T-helper 17 cell (primary cell): ENCODE data around the gene CD226. TPM values are rescaled to one million over a fixed set of nuclear protein-coding genes. Genes with fewer than 3 reads are reported as not detected.
"Not testable (repeated sequence)": the region's sequence is repeated elsewhere in the genome, so short reads cannot be mapped to it uniquely, and the experiment has no call there.

Source experiments
- ATAC-seq: fragments of 150-1000 bp; cut with Tn5 transposase; 2 replicates; pipeline ENCODE4 v1.10.0; 2021; ENCODE audit warnings: mild to moderate bottlenecking, moderate library complexity
- DNase-seq, 3 donors: peaks; one replicate each; pipeline versions ENCODE4 v3.0.0 to v3.0.0-alpha.2; 2020 to 2021
- H3K9me3 ChIP-seq: one replicate; pipeline ENCODE4 v1.7.0; 2013; ENCODE audit warnings: low read length, mild to moderate bottlenecking; ENCODE audit not compliant: control insufficient read depth, poor library complexity, severe bottlenecking
- H3K27ac Mint-ChIP-seq: one replicate; pipeline ENCODE4 v1.8.0; 2022; ENCODE audit warnings: mild to moderate bottlenecking, moderate library complexity, mixed read lengths
- H3K27me3 Mint-ChIP-seq: one replicate; pipeline ENCODE4 v1.8.0; 2022; ENCODE audit warnings: mixed read lengths
- H3K36me3 Mint-ChIP-seq: one replicate; pipeline ENCODE4 v1.8.0; 2022; ENCODE audit warnings: low read depth, mixed read lengths
- H3K4me1 Mint-ChIP-seq: one replicate; pipeline ENCODE4 v1.8.0; 2022; ENCODE audit warnings: mild to moderate bottlenecking, mixed read lengths
- H3K4me3 Mint-ChIP-seq: one replicate; pipeline ENCODE4 v1.8.0; 2022; ENCODE audit warnings: mild to moderate bottlenecking, moderate library complexity, mixed read lengths
- total RNA-seq, 4 donors: library from RNA in 2 of 4; stranded (reverse) in 2 of 4; gene quantifications; one replicate each; pipeline ENCODE4 v1.2.3 and lab custom pipeline; 2022 to 2026

The CD226 gene
- total RNA-seq, 2 donors from 2014 or later = 106 to 128 TPM

DNA sequence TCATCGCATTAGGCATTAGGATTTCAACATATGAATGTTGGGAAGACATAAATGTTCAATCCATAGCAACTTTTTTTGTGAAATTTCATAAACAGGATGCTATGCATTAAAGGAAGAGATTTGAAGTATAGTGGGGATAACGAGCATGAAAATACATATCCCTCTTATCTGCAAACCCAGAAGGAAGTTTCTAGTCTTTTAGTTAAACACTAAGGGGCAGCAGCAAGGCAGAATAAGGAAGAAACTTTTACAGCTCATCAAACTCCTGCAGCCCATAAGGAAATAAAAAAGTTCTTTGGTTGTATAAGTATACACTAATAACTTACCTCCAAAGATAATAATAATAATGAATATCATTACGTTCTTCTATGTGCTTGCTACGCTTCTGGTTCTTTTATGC lies 81.5 kb downstream of the CD226 start:
- H3K4me3 Mint-ChIP-seq = no peak overlapping the region
- H3K36me3 Mint-ChIP-seq = peaks cover 8% of the 10 kb centered on the region
- no peaks in the 10 kb centered on the region for H3K27me3 Mint-ChIP-seq
- no peaks in the 10 kb centered on the region for H3K9me3 ChIP-seq
- ATAC-seq = no peak
- peaks cover 6% of the 10 kb centered on the region for H3K4me1 Mint-ChIP-seq
- no peak for DNase-seq
- H3K27ac Mint-ChIP-seq = no peak overlapping the region

- H3K9me3 ChIP-seq = no peaks in the 10 kb centered on the region
- no peak for ATAC-seq
- Mint-ChIP-seq H3K36me3 (peaks cover 7% of the 10 kb centered on the region), H3K27ac (no peak overlapping the region), H3K4me1 (peaks cover 4% of the 10 kb centered on the region), H3K27me3 (no peaks in the 10 kb centered on the region), H3K4me3 (no peak overlapping the region)
- no peak for DNase-seq
Observed at GRCh38 chr18:69865776-69866175, 81.9 kb downstream of the CD226 start.

GRCh38 chr18:69864802-69865201 lies 82.9 kb downstream of the CD226 start:
- H3K27ac Mint-ChIP-seq, H3K36me3 Mint-ChIP-seq, DNase-seq, H3K4me1 Mint-ChIP-seq, H3K9me3 ChIP-seq, ATAC-seq, H3K27me3 Mint-ChIP-seq, H3K4me3 Mint-ChIP-seq: not testable (repeated sequence)

DNA sequence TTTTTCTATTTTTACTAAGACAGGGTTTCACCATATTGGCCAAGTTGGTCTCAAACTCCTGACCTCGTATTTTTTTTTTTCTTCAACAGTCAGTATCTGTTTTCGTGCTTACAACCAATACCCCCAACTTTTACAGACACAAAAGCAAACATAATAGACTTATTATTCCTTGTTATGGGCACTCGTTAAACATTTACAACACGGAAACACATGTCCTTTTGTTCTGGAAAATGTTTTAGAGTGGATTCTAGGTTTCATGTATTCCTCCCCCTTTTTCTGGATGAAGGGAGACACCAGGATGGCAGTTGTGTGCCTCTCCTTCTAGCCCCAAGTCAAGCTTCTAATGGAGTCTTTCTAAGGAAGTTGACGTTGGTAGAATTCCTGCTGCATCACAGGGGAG lies 88.8 kb downstream of the CD226 start:
- no peak overlapping the region for H3K4me3 Mint-ChIP-seq
- H3K36me3 Mint-ChIP-seq = peaks cover 5% of the 10 kb centered on the region
- H3K27me3 Mint-ChIP-seq = no peaks in the 10 kb centered on the region
- DNase-seq (no peak), ATAC-seq (no peak)
- H3K4me1 Mint-ChIP-seq = no peaks in the 10 kb centered on the region
- H3K27ac Mint-ChIP-seq = no peak overlapping the region
- no peaks in the 10 kb centered on the region for H3K9me3 ChIP-seq

DNA sequence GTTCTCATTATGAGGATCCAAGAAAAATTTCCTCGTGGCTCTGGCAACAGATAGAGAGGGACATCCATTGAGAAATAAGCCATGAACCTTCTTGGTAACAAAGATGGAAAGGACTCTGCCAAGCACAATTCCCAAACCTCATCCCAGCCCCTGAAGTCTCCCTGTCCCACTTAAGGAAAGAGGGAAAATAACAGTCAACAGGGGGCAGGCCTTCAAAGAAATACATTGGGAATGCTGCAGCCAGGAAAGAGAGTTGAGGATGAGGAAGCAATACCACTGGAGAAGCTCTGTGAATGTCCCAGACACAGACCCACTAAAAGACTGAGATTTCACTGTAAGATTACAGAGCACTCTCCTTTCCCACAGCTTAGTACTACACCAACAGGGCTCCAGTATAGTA lies 93.2 kb downstream of the CD226 start:
- Mint-ChIP-seq H3K4me3 (no peak overlapping the region), H3K27ac (no peak overlapping the region), H3K4me1 (no peaks in the 10 kb centered on the region), H3K27me3 (no peaks in the 10 kb centered on the region), H3K36me3 (peaks cover 2% of the 10 kb centered on the region)
- ATAC-seq (no peak), DNase-seq (no peak)
- H3K9me3 ChIP-seq = no peaks in the 10 kb centered on the region

- H3K4me3 Mint-ChIP-seq = no peak overlapping the region
- no peak overlapping the region for H3K27ac Mint-ChIP-seq
- H3K9me3 ChIP-seq = no peaks in the 10 kb centered on the region
- H3K27me3 Mint-ChIP-seq = no peaks in the 10 kb centered on the region
- peaks cover 2% of the 10 kb centered on the region for H3K36me3 Mint-ChIP-seq
- no peak for DNase-seq
- ATAC-seq = no peak
- no peaks in the 10 kb centered on the region for H3K4me1 Mint-ChIP-seq
Observed at GRCh38 chr18:69853051-69853450, 94.6 kb downstream of the CD226 start.

GRCh38 chr18:69845593-69846506 lies 101.8 kb downstream of the CD226 start:
- no peaks in the 10 kb centered on the region for H3K36me3 Mint-ChIP-seq
- no peaks in the 10 kb centered on the region for H3K27me3 Mint-ChIP-seq
- H3K27ac Mint-ChIP-seq = no peak overlapping the region
- H3K4me1 Mint-ChIP-seq = no peaks in the 10 kb centered on the region
- ATAC-seq (no peak), DNase-seq (no peak)
- H3K4me3 Mint-ChIP-seq = no peak overlapping the region
- no peaks in the 10 kb centered on the region for H3K9me3 ChIP-seq

GRCh38 chr18:69844656-69845055 lies 103.0 kb downstream of the CD226 start:
- no peak for DNase-seq

GRCh38 chr18:69843015-69843414 lies 104.7 kb downstream of the CD226 start:
- ATAC-seq (no peak), DNase-seq (no peak)
- no peaks in the 10 kb centered on the region for H3K9me3 ChIP-seq
- no peaks in the 10 kb centered on the region for H3K4me1 Mint-ChIP-seq
- H3K36me3 Mint-ChIP-seq = no peaks in the 10 kb centered on the region
- no peak overlapping the region for H3K27ac Mint-ChIP-seq
- no peaks in the 10 kb centered on the region for H3K27me3 Mint-ChIP-seq
- no peak overlapping the region for H3K4me3 Mint-ChIP-seq

More at GRCh38 chr18:69844656-69845055, 103.0 kb downstream of the CD226 start:
- ATAC-seq = no peak
- H3K27ac Mint-ChIP-seq = no peak overlapping the region
- no peaks in the 10 kb centered on the region for H3K36me3 Mint-ChIP-seq
- no peaks in the 10 kb centered on the region for H3K4me1 Mint-ChIP-seq
- no peaks in the 10 kb centered on the region for H3K27me3 Mint-ChIP-seq
- no peaks in the 10 kb centered on the region for H3K9me3 ChIP-seq
- no peak overlapping the region for H3K4me3 Mint-ChIP-seq

DNA sequence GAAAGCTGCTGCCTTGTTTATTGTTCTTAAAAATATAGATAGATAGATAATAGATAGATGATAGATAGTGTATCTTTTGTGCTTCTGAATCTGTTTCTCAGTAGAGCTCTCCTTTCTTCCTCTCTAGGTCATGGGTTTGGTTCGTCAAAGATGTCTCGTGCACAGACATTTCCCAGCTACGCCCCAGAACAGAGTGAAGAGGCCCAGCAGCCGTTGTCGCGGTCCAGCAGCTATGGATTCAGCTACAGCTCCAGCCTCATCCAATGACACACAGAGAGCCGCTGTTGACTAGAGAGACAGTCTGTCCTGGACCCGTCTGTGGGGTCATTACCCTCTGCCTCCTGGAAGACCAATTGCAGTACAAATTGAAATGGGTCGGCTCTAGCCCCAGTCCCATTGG lies 106.6 kb downstream of the CD226 start:
- ATAC-seq = no peak
- Mint-ChIP-seq H3K36me3 (peaks cover 2% of the 10 kb centered on the region), H3K27ac (no peak overlapping the region), H3K27me3 (no peaks in the 10 kb centered on the region), H3K4me1 (no peaks in the 10 kb centered on the region), H3K4me3 (no peak overlapping the region)
- no peak for DNase-seq
- H3K9me3 ChIP-seq = no peaks in the 10 kb centered on the region

GRCh38 chr18:69840445-69840844 lies 107.2 kb downstream of the CD226 start:
- Mint-ChIP-seq H3K36me3 (peaks cover 2% of the 10 kb centered on the region), H3K27me3 (no peaks in the 10 kb centered on the region), H3K4me3 (no peak overlapping the region), H3K27ac (no peak overlapping the region), H3K4me1 (peaks cover 2% of the 10 kb centered on the region)
- ATAC-seq (no peak), DNase-seq (no peak)
- H3K9me3 ChIP-seq = no peaks in the 10 kb centered on the region

DNA sequence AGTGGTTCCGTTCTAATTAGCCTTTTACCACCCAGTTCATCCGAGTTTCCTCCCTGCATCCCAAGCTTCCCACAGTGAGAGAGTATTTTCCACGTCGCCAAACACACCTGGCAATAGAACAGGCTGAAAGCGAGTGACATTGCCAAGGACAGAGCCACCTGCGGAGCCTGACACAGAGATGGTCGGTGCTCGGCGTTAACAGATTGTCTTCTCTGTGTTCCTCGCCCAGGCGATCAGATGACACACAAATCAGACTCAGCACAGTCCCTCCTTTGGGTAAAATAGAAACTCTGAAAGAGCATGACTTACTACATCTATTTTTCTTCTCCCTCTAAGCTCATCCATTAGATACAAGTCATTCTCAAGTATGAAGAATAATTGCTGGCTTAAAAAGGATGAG lies 107.7 kb downstream of the CD226 start:
- Mint-ChIP-seq H3K27me3 (no peaks in the 10 kb centered on the region), H3K4me1 (peaks cover 2% of the 10 kb centered on the region), H3K27ac (no peak overlapping the region), H3K4me3 (no peak overlapping the region), H3K36me3 (peaks cover 2% of the 10 kb centered on the region)
- DNase-seq (no peak), ATAC-seq (no peak)
- H3K9me3 ChIP-seq = no peaks in the 10 kb centered on the region

DNA sequence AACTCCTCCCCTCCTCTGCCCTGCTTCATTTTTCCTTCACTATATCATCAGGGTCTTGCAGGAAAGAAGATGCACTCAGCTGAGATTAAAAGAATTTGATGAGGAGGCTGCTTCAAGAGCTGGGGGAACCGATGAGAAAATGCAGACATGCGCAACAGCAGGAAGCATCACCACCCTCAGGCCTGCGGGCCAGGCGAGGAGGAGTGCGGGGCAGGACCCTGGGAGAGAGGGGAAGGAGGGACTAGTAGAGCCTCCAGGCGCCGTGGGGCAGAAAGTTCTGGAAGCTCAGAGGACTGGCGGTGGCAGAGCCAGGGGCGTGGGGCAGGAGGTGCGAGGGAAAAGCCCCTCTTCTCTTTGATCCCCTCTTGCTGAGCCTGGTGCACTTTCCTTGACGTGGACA lies 108.2 kb downstream of the CD226 start:
- Mint-ChIP-seq H3K4me3 (no peak overlapping the region), H3K4me1 (peaks cover 2% of the 10 kb centered on the region), H3K36me3 (peaks cover 2% of the 10 kb centered on the region), H3K27me3 (no peaks in the 10 kb centered on the region), H3K27ac (no peak overlapping the region)
- H3K9me3 ChIP-seq = no peaks in the 10 kb centered on the region
- no peak for DNase-seq
- no peak for ATAC-seq
